OCI-LY3 (cell line): ENCODE measurements around the gene ANKRD33B.

ENCODE experiments used
- CTCF ChIP-seq: fragments of 200-600, 300-600 bp; sonication (generic); IDR thresholded peaks from 2 replicates; pipeline ENCODE4 v1.5.1; 2014; ENCODE audit warnings: antibody characterized with exemption, low read length, low read depth
- EZH2phosphoT487 ChIP-seq: fragments of 200-600 bp; shearing (Covaris generic); IDR thresholded peaks from 2 replicates; pipeline ENCODE4 v1.6.1; 2018; ENCODE audit warnings: antibody characterized with exemption, mixed run types, low read depth

GRCh38 chr5:10634562-10634961, 70.7 kb downstream of the ANKRD33B start:
- TF ChIP-seq EZH2phosphoT487 (no peak), CTCF (no peak)
